GM21825 (cell line): ENCODE results near the gene ZFYVE28.

Experiments used
- ATAC-seq: cut with Tn5 transposase; IDR thresholded peaks from one replicate; pipeline ENCODE4 v1.9.1; 2021; ENCODE audit warnings: mild to moderate bottlenecking, moderate library complexity; ENCODE audit not compliant: unreplicated experiment

ZFYVE28 gene

DNA sequence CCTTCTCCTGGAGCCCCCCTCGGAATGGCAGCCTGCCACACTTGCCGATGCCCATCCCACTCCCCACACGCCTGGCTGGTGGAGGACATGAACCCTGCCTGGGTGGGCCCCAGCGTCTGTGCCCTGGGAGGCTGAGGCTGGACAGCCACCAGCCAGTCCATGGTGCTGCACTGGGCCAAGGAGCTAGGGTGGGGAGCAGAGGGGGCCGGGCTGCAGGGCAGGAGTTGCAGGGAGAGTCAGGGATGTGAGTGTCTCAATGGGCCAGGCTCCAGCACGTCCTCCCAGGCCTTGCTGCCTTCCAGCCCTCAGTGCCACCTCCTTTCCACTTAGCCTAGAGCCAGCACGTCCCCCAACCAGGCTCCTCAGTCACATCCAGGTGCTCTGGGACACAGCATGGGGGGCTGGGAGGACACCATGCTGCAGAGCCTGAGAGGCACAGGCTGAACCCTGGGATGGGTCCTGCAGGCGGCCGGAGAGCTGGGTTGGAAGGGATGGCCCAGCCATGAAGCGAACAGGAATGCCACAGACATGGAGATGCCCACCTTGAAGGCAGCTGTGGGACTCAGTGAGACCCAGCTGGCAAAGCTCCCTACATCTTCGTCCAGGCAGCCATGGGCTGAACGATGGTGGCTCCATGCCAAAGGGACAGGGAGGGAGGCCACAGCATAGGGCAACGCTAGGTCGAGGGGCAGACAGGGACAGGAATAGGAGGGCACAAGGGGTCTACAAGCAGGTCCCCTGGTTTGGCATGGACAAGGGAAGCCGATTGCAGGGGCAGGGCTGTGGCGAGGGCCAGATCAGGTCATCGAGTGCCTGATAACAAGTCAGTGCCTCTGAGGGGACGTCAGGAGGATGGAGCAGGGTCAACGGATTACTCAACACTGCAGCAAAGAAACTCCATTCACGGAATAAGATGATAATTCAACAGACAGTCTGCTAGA is 126.5 kb downstream of the ZFYVE28 start:
- no peak for ATAC-seq

DNA sequence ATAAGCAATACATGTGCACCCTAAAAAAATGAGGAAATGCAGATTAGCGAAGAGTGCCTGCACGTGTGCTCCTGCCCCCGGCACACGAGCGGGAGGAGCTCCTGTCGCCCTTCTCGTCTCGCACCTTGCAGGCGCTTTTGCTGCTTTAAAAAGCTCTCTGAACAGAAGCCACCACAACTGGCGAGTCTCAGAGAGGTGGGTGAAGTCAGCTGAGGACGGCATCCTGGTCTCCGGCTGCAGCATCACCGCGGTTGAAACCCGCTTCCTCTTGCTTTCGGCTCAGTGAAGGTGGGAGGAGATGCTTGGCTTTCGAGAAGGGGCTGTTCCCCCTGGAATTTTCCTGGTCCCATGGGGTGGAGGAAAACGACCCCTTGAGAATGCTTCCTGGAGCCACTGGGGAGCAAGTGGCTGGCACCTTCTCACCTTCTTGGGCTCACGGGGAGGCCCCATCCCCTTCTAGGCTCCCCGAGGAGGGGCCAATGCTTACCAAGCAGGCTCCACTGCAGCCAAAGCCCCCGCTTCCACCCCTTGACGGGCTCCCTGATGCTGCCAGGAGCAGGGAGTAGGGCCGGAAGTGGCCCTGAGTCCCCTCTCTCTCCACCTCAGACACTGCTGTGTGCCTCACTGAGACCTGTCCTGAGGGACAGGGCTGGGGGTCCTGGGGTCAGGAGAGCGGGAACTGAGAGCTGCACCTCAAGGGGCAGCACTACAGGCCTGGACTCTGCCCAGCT is 127.3 kb downstream of the ZFYVE28 start:
- no peak for ATAC-seq

DNA sequence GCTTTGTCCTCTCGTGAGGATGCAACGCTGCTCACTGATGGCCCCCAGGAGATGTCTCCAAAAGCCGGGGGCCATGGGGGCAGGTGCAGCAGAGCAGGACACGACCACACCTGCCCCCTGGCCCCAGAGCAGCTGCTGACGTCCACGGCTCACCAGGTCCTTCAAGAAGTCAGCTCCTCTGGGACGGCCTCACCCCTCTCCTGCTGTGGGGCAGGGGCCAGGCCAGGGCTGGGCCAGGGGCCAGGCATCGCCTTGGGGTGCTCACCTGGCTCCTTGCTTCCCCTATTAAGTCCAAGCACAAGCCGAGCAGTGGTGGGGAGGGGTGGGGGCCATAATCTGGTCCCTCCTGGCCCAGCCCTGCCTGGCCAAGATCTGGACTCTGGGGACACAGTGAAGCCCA is 128.0 kb downstream of the ZFYVE28 start:
- no peak for ATAC-seq

DNA sequence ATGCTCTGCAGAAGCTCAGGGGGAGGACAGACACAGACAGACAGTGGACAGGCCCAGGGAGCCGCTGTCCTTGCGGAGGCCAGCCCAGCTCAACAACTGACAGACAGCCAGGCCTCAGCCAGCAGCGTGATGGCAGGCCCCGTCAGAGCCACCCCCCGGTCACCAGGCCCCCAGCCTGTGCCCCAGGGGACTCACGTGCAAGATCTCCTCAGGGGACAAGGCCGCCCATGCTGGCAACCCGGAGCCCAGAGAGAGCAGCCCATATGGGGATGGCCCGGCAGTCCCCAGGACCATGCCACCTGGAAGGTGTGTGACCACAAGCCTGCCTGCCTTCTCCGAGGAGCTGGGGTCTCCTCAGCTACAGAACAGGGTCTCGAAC is 128.5 kb downstream of the ZFYVE28 start:
- no peak for ATAC-seq

DNA sequence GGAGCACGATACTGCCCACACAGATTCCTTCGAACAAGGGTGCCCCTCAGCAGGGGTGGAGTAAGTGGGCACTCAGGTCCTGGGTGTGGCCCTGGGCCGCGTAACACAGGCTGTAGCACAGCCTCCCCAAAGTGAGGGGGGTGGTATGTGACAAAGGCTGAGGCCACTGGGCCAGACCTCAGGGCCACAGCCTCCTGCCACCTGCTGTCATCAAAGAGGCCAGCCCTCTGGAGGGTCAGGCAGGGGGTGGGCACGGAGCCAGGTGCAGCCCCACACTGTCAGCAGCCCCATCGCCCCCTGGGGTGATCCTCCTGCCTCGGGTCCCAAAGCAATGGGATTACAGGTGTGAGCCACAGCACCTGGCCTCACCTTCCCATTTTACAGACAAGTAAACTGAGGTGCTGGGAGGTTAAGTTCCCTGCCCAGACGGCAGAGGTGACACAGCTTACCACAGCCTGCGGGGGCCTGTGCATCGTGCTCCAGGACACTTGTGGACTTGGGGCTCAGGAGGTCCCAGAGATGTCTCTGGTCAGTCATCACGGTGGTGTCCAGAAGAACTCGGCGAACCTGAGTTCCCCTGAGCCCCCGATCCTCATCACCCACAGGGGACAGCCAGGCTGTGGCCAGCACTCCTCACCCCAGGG is 129.0 kb downstream of the ZFYVE28 start:
- no peak for ATAC-seq

DNA sequence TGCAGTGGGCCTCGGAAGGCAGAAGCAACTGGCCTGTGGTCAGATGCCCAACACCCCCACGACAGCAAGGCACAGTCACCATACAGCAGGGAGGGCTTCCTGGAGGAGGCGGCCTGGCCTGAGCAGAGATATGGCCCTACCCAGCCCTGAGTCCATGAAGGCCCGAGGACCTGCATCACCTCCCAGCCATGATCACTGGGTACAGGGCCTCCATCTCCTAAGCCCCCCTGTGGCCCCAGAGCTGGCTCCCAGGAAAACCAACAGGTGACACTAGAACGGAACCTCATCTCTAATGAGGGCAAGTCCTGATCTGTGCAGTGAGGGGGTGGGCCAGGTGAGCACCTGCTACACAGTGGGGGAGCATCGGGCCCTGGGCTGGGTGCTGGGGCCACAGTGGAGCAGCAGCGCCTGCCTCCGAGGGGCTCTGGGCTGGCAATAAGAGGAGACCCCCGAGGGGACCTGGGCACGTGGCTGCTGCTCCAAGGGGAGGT is 130.3 kb downstream of the ZFYVE28 start:
- no peak for ATAC-seq

DNA sequence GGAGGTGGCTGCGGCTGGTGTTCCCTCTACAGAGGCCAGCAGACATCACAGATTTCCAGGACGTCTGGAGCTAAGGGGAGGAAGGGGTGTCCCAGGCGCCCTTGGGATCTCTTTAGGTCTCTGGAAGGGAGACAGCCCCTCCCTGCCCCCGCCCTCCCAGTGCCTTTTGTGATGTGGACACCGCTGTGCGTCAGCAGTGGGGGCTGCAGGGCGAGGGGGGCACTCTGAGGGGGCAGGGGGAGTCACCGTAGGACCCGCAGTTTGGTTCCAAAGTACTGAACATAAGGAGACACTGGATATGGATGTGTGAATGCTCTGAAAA is 130.9 kb downstream of the ZFYVE28 start:
- ATAC-seq = no peak

DNA sequence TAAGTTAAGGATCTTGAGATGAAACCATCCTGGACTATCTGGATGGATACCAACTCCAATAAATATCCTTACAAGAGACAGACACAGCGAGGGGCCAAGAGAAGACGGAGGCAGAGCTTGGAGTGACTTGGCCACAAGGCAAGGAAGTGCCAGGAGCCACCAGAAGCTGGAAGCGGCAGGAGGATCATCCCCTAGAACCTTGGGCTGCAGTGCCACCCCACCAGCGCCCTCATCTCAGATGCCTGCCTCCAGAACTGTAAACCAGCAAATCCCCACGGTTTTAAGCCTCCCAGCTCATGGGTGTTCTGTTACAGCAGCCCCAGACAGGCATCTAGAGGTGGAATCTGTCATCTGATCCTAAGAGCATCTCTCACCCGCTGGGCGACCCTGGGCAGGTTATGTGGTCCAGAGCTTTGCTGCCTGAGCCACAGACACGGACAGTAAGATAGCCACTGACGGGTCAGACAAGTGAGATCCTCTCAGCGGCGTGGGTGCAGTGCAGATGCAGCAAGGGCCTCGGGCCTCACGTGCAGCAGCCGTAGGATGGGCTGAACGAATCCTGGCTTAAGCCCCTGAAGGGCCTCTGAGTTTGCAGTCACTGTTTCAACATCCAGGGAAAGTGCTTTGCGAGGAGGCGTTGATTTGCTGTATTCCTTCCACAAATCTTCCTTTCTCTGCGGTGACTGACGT is 131.4 kb downstream of the ZFYVE28 start:
- ATAC-seq = no peak

DNA sequence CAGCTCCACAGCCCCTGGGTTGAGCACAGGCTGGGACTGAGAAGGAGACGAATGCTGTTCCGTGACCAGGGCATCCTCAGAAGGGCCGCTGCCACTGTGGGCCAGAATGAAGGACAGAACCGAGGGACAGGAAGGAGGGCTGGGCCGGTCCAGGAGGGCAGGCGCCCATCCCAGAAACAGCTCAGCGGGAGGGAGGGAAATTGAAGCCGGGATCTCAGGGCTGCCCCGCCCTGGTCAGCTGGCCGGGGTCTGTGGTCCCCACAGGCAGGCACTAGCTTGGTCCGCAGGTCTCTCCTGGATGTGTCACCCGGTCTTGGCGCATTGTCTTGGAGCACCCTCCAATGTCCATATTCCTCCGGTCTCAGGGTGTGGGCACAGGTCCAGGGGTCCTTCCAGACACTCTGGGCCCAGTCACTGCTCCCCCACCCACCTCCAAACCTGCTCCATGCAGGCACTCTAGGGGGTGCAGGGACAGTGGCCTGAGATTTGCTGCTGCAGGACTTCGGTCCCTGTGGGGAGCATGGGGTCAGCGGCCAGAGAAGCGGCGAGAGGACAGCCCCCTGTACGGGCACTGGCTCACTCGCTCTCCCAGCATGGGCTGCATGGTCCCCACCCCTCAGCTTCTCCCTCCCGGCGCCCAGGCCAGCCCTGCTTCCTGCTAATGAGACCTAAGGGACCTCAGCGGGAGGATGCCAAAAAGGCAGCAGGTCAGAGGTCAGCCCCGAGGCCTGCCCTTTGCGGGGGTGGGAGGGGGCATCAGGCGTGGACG is 132.6 kb downstream of the ZFYVE28 start:
- no peak for ATAC-seq

DNA sequence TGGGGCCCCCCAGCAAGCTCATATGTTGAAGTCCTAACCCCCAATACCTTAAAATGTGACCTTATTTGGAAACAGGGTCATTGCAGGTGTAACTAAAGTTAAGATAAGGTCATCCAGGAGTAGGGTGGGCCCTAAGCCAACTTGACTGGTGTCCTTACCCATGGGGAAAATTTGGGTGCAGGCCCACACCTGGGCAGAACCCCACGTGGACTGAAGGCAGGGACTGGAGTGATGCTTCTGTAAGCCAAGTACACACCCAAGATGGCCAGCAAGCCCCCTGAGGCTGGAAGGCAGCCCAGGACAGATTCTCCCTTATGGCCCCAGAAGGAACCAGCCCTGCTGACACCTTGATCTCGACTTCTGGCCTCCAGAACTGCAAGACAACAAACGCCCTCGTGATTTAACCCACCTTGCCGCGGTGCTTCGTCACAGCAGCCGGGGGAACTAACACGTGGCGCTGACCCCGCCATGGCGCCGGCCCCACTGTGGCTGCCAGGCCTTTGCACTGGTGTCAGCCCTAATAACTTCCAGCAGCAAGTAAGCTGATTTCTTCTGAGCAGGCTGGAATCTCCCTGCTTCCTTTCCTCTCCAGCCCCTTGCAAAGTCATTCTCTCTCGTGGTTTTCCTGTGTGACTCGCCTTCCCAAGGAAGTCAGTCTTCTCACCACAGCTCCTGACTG is 133.4 kb downstream of the ZFYVE28 start:
- no peak for ATAC-seq

DNA sequence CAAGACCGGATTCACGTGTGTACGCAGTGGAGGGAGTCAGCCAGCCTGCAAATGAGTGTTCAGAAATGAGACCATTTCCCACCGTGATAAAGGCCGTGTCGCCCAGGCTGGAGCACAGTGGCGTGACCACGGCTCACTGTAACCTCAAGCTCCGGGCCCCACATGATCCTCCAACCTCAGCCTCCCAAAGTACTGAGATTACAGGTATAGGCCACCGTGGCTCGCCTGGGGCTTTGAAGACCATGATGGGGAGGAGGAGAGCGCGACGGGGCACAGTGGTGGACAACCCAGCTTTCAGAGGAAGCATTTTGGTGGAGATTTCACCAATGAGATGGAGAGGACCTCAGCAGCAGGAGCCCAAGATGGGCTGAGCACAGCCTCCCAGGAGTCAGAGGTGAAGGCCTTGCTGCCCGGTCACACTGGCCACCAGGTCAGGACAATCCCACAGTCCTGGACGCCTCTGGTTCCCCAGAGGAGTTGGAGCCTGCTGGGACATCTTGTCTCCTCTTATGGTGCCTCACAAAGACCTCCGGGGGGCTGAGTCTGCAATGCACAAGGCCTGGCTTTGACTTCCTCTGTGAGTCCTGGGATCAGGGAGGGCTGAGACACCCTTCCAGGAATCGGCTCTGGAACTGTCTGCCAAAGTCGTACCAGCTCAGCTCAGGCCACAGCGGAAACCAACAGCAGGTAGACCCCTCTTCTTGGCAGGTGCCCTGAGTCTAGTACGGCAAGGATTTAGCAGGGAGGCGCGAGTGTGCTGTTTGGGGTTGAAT is 134.1 kb downstream of the ZFYVE28 start:
- no peak for ATAC-seq

DNA sequence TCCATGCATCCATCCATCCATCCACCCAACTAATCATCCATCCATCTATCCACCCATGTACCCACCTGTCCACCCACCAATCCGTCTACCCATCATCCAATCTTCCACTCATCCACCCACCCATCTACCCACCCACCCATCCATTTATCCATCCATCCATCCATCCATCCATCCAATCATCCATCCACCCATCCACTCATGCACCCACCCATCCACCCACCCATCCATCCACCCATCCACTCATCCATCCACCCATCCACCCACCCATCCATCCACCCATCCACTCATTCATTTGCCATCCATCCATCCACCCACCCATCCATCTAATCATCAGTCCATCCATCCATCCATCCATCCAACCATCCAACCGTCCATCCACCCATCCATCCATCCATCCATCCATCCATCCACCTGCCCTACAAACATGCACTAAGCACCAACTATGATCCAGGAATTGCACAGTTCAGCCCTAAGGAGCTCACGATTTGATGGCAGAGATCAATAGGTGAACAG is 135.2 kb downstream of the ZFYVE28 start:
- ATAC-seq = no peak

DNA sequence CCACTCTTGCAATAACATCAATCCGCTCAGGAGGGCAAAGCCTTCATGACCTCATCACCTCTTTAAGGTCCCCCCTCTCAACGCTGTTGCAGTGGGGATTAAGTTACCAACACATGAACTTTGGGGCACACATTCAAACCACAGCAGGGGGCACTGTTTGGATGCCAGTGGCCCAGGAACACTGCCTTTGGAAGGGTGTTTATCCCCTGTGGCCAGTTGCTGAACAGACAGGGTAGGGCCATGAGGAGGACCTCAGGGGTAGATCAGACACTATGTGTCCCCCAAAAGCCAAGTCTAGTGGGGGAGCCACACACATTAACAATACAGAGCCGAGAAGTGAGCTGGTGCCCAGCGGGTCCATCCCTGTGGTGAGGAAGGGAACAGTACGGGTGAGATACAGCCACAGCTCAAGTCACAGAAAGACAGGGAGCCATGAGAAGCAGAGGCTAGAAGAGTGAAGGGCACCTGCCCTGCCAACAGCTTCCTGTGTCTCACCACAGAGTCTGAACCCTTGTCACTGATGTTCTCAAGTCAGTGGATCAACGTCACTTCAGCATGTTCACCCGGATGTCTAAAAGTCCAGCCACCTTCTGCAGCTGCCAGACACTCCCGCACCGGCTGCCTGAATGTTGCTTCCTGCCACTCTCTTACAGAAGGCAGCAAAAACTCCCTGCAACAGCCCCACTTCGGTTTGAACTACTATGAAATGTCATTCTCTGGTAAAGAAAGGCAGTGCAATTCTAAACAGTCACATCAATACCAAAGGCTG is 136.7 kb downstream of the ZFYVE28 start:
- ATAC-seq = peak; percentile 88

DNA sequence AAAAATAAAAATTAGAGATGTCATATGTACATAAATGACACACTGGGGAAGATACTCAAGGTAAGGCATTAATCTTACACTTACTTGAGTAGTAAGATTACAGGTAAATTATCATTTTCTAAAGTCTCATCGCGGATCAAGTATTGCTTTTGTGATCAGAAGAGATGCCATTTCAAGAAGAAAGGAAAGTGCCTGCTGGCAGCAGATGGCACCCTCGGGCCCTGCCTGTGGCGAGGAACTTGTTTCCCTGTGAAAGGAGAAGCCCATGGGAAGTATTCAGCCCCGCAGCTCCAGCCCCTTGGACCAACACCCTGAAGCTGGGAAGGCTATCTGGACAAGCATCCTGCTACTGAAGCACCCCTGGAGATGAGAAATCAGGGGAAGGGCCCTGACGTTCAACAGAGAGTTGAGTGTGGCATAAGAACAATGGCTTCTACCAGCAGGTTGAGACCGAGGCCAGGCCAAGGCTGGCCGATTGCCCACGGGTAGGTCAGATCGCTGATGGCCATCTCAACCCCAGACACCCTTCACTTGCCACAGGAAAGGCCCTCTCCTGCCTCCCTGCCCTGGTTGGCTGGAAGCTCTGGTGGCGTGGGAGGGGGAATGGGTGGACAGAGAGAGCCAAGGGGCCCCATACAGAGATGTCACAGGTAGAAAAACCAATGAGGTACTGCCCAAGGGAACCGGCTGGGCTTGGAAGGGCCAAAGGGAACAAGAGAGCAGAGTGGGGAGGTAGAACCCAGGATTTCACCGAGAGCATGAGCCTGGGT is 137.7 kb downstream of the ZFYVE28 start:
- no peak for ATAC-seq

DNA sequence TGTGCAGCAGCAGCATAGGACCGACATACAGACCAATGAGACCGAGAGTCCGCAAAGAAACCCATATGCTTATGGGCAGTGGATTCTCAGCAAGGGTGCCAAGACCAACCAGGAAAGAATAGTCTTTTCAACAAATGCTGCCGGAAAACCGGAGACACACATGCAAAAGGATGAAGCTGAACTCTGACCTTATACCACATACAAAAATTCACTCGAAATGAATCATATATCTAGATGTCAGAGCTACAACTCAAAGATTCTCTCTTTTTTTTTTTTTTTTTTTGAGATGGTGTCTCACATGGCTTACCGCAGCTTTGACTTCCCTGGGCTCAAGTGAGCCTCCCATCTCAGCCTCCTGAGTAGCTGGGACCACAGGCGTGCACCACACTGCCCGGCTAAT is 140.5 kb downstream of the ZFYVE28 start:
- ATAC-seq = no peak

DNA sequence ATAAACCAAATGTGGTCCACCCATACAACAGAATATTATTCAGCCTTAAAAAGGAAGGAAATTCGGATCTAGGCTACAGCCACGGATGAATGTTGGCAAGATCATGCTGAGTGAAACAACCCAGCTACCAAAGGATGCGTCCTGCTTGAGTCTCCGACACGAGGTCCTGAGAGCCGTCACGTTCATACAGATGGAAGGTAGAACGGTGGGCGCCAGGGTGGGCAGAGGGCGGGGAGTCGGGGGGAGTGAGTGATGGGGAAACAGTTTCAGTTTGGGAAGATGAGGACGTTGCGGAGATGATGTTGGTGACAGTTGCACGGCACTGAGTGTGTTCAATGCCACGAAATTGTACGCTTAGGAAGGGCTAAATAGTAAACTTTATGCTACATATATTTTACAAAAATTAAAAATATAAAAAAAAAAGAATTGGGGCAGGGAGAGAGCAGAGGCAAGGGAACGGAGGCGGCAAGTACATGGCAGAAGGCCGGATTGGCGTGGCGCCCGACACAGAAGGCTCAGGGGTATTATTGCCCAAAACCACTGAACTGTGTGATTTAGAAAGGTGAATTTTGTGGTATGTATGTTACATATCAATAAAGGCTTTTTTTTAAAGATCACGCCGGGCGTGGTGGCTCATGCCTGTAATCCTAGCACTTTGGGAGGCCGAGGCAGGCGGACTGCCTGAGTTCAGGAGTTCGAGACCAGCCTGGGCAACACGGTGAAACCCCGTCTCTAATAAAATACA is 141.7 kb downstream of the ZFYVE28 start:
- ATAC-seq = no peak
